ENCODE data around the gene RABGAP1. TPM values are rescaled to one million over a fixed set of nuclear protein-coding genes. Genes with fewer than 3 reads are reported as not detected.

The RABGAP1 gene
- total RNA-seq, 2 donors from 2014 or later, result 84.7 to 91.7 TPM

- Histone ChIP-seq H3K9me3 (no peaks in the 10 kb centered on the region), H3K36me3 (peaks cover 30% of the 10 kb centered on the region), H3K27me3 (replicated peaks; ENCODE audit: insufficient read depth) (no peaks in the 10 kb centered on the region), H3K4me3 (no peak overlapping the region), H3K4me1 (ENCODE audit: control insufficient read depth in 1 of 2, low read depth in 2 of 2) (peaks cover 0 to 8% of the 10 kb centered on the region in 2 donors), H3K27ac (no peak overlapping the region)
- ATAC-seq (ENCODE audit: insufficient number of reproducible peaks, low FRiP score, low read depth) (no peak), DNase-seq (ENCODE audit: low spot score) (no peak)
- TF ChIP-seq, protein P1, sequence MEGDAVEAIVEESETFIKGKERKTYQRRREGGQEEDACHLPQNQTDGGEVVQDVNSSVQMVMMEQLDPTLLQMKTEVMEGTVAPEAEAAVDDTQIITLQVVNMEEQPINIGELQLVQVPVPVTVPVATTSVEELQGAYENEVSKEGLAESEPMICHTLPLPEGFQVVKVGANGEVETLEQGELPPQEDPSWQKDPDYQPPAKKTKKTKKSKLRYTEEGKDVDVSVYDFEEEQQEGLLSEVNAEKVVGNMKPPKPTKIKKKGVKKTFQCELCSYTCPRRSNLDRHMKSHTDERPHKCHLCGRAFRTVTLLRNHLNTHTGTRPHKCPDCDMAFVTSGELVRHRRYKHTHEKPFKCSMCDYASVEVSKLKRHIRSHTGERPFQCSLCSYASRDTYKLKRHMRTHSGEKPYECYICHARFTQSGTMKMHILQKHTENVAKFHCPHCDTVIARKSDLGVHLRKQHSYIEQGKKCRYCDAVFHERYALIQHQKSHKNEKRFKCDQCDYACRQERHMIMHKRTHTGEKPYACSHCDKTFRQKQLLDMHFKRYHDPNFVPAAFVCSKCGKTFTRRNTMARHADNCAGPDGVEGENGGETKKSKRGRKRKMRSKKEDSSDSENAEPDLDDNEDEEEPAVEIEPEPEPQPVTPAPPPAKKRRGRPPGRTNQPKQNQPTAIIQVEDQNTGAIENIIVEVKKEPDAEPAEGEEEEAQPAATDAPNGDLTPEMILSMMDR (IDR thresholded peaks at IDR 0.05), result peak; percentile 12
These were observed 166.9 kb downstream of the RABGAP1 start for GRCh38 chr9:123107639-123108285.

DNA sequence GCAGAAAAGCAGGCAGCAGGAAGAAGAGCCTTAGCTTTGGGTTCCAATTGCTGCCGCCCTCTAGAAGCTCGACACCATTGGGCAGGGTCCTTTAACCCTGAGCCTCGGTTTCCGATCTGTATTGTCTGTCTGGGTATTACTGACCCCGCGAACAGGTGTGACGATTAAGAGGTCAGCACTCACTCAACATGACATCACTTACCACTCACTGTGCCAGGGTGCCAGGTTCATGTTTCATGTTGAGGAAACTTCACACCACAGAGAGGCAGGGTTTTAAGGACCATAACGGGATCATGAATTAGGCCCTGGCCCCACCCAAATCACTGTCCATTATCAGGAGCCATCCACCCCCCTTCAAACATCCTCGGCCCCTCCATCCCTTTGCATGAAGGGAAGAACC, 168.2 kb downstream of the RABGAP1 start:
- ATAC-seq (ENCODE audit: insufficient number of reproducible peaks, low FRiP score, low read depth) (no peak), DNase-seq (ENCODE audit: low spot score) (no peak)
- H3K4me1 ChIP-seq (ENCODE audit: control insufficient read depth in 1 of 2, low read depth in 2 of 2), result peaks cover 0 to 8% of the 10 kb centered on the region in 2 donors
- no peaks in the 10 kb centered on the region for H3K27me3 ChIP-seq (replicated peaks; ENCODE audit: insufficient read depth)
- H3K4me3 ChIP-seq, result no peak overlapping the region
- peaks cover 23% of the 10 kb centered on the region for H3K36me3 ChIP-seq
- no peaks in the 10 kb centered on the region for H3K9me3 ChIP-seq
- no peak overlapping the region for H3K27ac ChIP-seq
- TF ChIP-seq, protein P1 (IDR thresholded peaks at IDR 0.05), result no peak

DNA sequence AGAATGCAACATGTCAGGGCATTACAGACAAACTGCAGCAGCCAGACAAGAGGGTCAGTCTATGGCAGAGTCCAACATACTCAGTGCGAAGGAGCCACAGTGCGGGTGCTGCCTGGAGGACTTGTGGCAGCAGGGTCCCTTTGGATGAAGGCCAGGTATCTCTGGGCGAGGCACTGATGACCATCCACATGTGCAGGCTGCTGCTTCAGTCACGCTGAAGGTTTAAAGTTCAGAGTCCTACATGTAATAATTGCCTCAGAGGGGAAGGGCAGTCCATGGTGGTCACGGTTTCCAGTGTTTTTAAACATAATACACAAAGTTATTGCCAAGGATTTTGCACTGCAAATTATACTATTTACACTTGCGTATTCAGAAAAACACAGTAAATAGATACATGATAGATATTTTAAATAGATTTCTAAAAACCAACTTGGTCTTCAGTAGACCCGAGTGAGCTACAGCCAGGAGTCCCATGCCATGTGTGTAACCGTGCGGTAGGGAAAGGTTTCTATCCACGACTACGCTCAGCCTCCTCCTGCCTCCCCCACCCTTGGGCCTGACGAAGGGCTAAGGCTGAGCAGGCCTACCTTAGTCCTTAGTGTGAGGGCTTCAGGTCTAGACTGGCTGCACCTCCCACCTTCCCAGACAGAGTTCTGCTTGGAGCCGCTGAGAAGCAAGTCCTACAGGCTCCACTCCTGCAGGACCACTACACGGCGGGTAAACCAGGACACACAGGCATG, 168.9 kb downstream of the RABGAP1 start:
- no peaks in the 10 kb centered on the region for H3K9me3 ChIP-seq
- no peak for ATAC-seq (ENCODE audit: insufficient number of reproducible peaks, low FRiP score, low read depth)
- TF ChIP-seq, protein P1 (IDR thresholded peaks at IDR 0.05), result no peak
- peaks cover 0 to 10% of the 10 kb centered on the region in 2 donors for H3K4me1 ChIP-seq (ENCODE audit: control insufficient read depth in 1 of 2, low read depth in 2 of 2)
- H3K27ac ChIP-seq, result no peak overlapping the region
- H3K36me3 ChIP-seq, result peaks cover 21% of the 10 kb centered on the region
- no peak overlapping the region for H3K4me3 ChIP-seq
- DNase-seq (ENCODE audit: low spot score), result no peak
- H3K27me3 ChIP-seq (replicated peaks; ENCODE audit: insufficient read depth), result no peaks in the 10 kb centered on the region

- no peaks in the 10 kb centered on the region for H3K27me3 ChIP-seq (replicated peaks; ENCODE audit: insufficient read depth)
- peaks cover 0 to 24% of the 10 kb centered on the region in 2 donors for H3K4me1 ChIP-seq (ENCODE audit: control insufficient read depth in 1 of 2, low read depth in 2 of 2)
- no peaks in the 10 kb centered on the region for H3K9me3 ChIP-seq
- H3K4me3 ChIP-seq, result no peak overlapping the region
- DNase-seq (ENCODE audit: low spot score) (no peak), ATAC-seq (ENCODE audit: insufficient number of reproducible peaks, low FRiP score, low read depth) (no peak)
- peaks cover 20% of the 10 kb centered on the region for H3K36me3 ChIP-seq
- H3K27ac ChIP-seq, result no peak overlapping the region
- TF ChIP-seq, protein P1 (IDR thresholded peaks at IDR 0.05), result no peak
These were observed 170.7 kb downstream of the RABGAP1 start for GRCh38 chr9:123111427-123112014.

All from thoracic aorta (tissue), 2 donors.